ENCODE measurements around the gene OSBPL1A. TPM values are rescaled to one million over a fixed set of nuclear protein-coding genes. Genes with fewer than 3 reads are reported as not detected.

The OSBPL1A gene
- total RNA-seq, 4 donors from 2014 or later, result 10.0 to 30.9 (median 15.1) TPM

DNA sequence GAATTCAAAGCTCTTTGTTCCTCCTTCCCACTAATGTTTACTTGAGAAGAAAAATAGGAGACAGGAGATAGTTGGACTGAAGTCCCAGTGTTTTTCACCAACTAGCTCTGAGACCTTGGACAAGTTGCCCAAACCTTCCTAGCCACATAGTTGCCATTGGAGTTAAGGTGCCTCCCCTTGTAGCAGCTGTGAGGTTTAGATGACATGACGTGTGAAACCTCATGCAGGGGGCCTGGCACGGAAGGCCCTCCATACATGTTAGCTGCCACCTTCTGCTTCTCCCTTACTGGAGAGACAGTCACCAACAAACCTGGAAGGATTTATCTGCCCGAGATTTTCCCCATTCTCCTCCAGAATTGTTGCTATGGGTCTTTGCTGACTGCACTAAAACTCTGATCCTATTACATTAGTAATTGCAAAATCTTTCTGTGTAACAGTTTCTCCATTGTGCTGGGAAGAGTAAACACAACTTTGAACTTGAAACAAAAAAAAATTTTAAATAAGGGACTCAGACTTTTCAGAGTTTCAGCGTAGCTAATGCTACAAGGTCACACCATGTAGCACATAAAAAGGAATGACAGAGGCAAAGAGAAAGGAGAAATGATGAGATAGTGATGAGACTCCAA is 282.6 kb downstream of the OSBPL1A start:
- Histone ChIP-seq H3K27ac (no peak overlapping the region), H3K36me3 (peaks cover 0 to 35% (median 0%) of the 10 kb centered on the region in 3 donors), H3K27me3 (no peaks in the 10 kb centered on the region), H3K4me1 (peaks cover 0 to 10% (median 0%) of the 10 kb centered on the region in 3 donors), H3K9me3 (no peaks in the 10 kb centered on the region), H3K4me3 (no peak overlapping the region)
- intact Hi-C loops (cut with DNase I), result loop anchor here (10.0 kb wide), 2 partner anchors 100 to 170 kb away; partner anchors contain the start of gene TTC39C
- 86 to 87% methylated on average over 4 of the region's 4 CpGs for WGBS, 2 donors
- no peak for TF ChIP-seq POLR2A (IDR thresholded peaks at IDR 0.05)
- TF ChIP-seq, protein P1, sequence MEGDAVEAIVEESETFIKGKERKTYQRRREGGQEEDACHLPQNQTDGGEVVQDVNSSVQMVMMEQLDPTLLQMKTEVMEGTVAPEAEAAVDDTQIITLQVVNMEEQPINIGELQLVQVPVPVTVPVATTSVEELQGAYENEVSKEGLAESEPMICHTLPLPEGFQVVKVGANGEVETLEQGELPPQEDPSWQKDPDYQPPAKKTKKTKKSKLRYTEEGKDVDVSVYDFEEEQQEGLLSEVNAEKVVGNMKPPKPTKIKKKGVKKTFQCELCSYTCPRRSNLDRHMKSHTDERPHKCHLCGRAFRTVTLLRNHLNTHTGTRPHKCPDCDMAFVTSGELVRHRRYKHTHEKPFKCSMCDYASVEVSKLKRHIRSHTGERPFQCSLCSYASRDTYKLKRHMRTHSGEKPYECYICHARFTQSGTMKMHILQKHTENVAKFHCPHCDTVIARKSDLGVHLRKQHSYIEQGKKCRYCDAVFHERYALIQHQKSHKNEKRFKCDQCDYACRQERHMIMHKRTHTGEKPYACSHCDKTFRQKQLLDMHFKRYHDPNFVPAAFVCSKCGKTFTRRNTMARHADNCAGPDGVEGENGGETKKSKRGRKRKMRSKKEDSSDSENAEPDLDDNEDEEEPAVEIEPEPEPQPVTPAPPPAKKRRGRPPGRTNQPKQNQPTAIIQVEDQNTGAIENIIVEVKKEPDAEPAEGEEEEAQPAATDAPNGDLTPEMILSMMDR (IDR thresholded peaks at IDR 0.05), result no peak
- no peak for DNase-seq

DNA sequence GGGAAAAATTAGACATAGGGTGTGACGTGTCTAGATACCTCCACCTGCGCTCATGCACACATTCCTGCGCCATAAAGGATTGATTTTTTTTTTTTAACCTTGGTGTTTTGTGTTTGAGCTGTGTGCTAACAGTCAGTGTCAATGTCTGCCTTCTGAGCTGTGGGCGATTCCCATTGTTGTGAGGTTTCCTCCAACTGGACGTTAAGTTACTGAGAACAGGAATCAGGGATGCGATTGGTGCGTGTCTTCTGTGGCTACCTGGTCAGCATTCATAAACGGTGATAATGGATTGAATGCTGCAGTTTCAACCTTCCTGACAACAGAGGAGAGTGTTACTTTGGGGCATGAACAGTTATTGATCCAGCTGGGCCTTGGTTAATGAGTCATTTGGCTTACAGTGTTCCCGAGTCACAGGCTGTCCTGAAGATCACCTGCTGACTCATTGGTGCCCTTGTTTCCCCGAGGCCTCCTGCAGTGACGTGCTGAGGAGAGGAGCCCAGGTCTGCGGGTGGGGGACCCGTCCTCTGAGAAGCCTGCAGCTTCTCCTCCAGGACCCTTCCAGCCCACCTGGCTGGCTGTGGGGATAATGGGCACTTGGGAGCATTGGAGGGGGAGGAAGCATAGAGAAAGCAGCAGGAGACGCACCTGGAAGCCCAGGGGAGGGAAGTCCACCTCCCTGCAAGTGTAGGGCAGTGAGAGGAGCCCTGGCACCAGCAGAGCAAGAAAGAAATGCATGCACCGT is 284.6 kb downstream of the OSBPL1A start:
- H3K4me1 ChIP-seq, result peaks cover 0 to 10% (median 0%) of the 10 kb centered on the region in 3 donors
- no peak for TF ChIP-seq POLR2A (IDR thresholded peaks at IDR 0.05)
- TF ChIP-seq, protein P1 (IDR thresholded peaks at IDR 0.05), result no peak
- intact Hi-C loops (cut with DNase I), result loop anchor here (10.0 kb wide), 2 partner anchors 98 to 168 kb away; partner anchors contain the start of gene TTC39C
- no peak for DNase-seq
- no peaks in the 10 kb centered on the region for H3K9me3 ChIP-seq
- peaks cover 0 to 29% (median 0%) of the 10 kb centered on the region in 3 donors for H3K36me3 ChIP-seq
- H3K27me3 ChIP-seq, result no peaks in the 10 kb centered on the region
- no peak overlapping the region for H3K4me3 ChIP-seq
- WGBS, 2 donors, result 65 to 66% methylated on average over 12 of the region's 15 CpGs
- no peak overlapping the region for H3K27ac ChIP-seq

DNA sequence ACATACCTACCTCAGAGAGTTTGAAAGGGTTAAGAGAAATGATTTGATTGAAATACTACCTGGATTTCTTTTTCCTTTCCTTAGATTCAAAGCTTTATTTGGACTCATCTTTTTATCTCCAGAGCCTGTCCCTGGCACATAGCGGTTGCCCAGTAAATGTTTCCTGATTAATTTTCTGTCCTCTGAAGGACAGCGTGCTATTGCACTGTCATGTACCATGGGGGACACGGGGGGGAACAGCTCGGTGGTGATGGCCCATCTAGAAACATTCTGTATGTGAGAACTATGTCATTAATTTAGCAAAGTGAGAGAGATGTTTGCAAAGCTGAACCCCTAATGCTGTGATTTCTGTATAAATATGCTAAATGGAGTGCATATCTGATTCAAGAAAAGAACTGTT is 285.2 kb downstream of the OSBPL1A start:
- Histone ChIP-seq H3K9me3 (no peaks in the 10 kb centered on the region), H3K36me3 (peaks cover 0 to 35% (median 0%) of the 10 kb centered on the region in 3 donors), H3K4me3 (no peak overlapping the region), H3K4me1 (peaks cover 0 to 10% (median 0%) of the 10 kb centered on the region in 3 donors), H3K27ac (no peak overlapping the region), H3K27me3 (no peaks in the 10 kb centered on the region)
- no peak for DNase-seq
- TF ChIP-seq POLR2A (IDR thresholded peaks at IDR 0.05), result no peak
- TF ChIP-seq, protein P1 (IDR thresholded peaks at IDR 0.05), result no peak
- intact Hi-C loops (cut with DNase I), result loop anchor here (10.0 kb wide), 2 partner anchors 98 to 168 kb away; partner anchors contain the start of gene TTC39C
- WGBS, 2 donors, result 87 to 97% methylated on average over 3 to 4 of the region's 4 CpGs

Small RNA genes lying within 50 kb of the gene (small RNA-seq; reads per million reads assigned to genes)
- gene MIR320C2 (0 to 0.54 (median 0.04) reads per million in 4 donors), gene RF00017 (0 reads per million in 4 donors), gene RF00019 (0 reads per million in 4 donors), gene RNA5SP452 (0.35 to 1.8 (median 1.0) reads per million in 4 donors), gene RNU5A-6P (0 to 0.14 (median 0.04) reads per million in 4 donors), gene RNU6-435P (0 reads per million in 4 donors)

Other genes with a start within 250 kb of the OSBPL1A start
- gene IMPACT, start 28.8 kb upstream of the OSBPL1A start, total RNA-seq, result 10 to 100 TPM in 3 of 4 donors, 1 to 10 TPM in 1; 10.0 to 38.5 (median 20.1) TPM
- under 1 TPM in 1 of 4 donors, not detected in 3; 0.38 TPM for gene HRH4, start 62.8 kb upstream of the OSBPL1A start, total RNA-seq

Measured in esophagus squamous epithelium (tissue), 5 donors.